ENCODE results near the gene DIAPH3.

Gene DIAPH3

DNA sequence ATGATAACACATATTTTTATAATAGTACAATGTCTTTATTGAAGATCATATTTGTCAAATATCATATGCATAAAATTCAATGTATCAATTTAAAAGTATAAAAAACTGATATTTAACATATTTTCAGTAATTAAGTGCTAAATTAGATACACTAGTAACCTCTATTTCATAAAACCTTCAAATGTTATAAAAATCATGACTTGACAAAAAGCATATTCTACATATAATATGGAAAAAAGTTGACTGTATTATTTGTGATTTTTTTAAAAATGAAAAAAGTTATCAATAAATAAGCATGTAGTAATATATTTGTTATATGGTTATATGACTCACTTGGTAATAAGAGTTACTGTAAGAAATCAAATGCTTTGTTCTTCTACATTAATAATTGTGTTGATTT is 356.9 kb downstream of the DIAPH3 start:
- no peaks in the 10 kb centered on the region for H3K27me3 ChIP-seq (ENCODE audit: control insufficient read depth, insufficient read depth, low read length)
- no peak overlapping the region for H3K27ac ChIP-seq (ENCODE audit: low read depth, low read length)
- H3K4me1 ChIP-seq (ENCODE audit: control insufficient read depth, insufficient read depth, low read length): no peaks in the 10 kb centered on the region
- no peak overlapping the region for H3K4me3 ChIP-seq (ENCODE audit: low read length)
- no peaks in the 10 kb centered on the region for H3K36me3 ChIP-seq (ENCODE audit: control insufficient read depth, insufficient read depth, low read length)
- no peak overlapping the region for H3K9ac ChIP-seq (ENCODE audit: low read length)

DNA sequence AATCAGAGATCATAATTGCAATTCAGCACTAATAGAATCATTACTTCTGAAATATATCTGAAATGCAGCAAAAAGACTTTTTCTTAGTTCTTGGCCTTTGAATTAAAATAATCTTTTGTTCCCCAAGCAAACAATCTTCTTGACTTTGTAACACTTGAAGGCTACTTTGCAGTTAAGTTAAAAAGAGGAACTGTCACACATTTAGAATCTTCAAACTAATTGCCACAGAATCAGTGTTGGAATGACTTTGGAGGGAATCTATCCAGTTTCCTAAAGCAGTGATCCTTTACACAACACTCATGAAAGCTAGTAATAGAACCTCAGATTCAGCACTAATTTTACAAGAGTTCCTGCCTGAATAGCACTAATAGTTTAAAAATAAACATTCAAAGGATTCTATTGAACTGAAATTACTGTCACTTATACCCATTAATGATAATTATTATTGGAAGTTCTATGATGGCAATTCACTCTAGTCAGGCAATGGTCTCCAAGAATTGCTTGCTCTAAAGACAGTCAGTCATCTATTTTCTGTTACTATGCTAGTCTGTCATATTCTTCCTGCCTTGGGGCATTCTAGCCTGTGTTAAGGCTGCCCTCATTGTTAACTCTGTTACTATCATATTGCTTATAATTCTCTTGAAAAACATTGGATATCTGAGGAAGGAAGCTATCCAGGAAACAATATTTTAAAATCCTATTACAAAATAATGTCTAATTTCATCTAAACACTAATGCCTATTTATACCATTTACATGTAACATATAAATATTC is 362.4 kb downstream of the DIAPH3 start:
- Histone ChIP-seq H3K4me1 (ENCODE audit: control insufficient read depth, insufficient read depth, low read length) (no peaks in the 10 kb centered on the region), H3K4me3 (ENCODE audit: low read length) (no peak overlapping the region), H3K27ac (ENCODE audit: low read depth, low read length) (no peak overlapping the region), H3K9ac (ENCODE audit: low read length) (no peak overlapping the region), H3K27me3 (ENCODE audit: control insufficient read depth, insufficient read depth, low read length) (no peaks in the 10 kb centered on the region), H3K36me3 (ENCODE audit: control insufficient read depth, insufficient read depth, low read length) (no peaks in the 10 kb centered on the region)

DNA sequence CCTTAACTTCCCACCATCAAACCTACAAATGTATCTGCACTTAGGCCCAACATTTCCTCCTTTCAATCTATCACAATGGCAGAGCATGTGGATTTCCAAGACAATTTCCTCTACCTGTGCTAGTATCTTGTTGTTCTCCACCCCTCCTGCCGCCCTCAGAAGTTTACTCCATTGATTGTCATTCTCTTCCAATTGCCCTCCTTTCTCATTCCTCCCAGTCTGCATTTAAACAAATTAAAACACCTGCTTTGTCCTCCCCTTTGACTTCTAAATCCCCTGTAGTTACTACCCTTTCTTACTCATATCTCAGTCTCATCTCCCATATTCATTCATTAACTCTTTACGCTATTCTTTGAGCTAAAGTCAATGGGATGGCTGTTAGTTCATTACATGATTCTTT is 370.6 kb downstream of the DIAPH3 start:
- H3K4me1 ChIP-seq (ENCODE audit: control insufficient read depth, insufficient read depth, low read length): no peaks in the 10 kb centered on the region
- H3K4me3 ChIP-seq (ENCODE audit: low read length): no peak overlapping the region
- no peaks in the 10 kb centered on the region for H3K27me3 ChIP-seq (ENCODE audit: control insufficient read depth, insufficient read depth, low read length)
- no peak overlapping the region for H3K9ac ChIP-seq (ENCODE audit: low read length)
- no peak overlapping the region for H3K27ac ChIP-seq (ENCODE audit: low read depth, low read length)
- no peaks in the 10 kb centered on the region for H3K36me3 ChIP-seq (ENCODE audit: control insufficient read depth, insufficient read depth, low read length)

DNA sequence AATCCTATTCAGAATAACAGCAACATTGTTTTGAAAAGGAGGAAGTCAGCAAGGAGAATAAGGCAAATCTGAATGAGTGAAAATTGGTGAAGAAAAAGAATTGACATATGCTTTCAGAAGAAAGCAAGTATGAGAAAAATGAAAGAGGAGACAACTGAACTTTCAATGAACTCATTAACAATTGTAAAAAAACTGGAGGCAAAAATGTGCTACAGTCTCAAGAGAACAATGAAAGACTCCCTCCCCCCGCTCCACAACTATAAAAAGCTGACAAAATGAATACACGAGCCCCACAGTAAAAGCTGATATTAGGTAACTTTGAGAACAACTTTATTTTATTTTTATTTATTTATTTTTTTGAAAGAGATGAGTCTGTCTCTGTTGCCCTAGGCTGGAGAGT is 373.1 kb downstream of the DIAPH3 start:
- H3K4me1 ChIP-seq (ENCODE audit: control insufficient read depth, insufficient read depth, low read length): no peaks in the 10 kb centered on the region
- H3K27ac ChIP-seq (ENCODE audit: low read depth, low read length): no peak overlapping the region
- H3K4me3 ChIP-seq (ENCODE audit: low read length): no peak overlapping the region
- H3K9ac ChIP-seq (ENCODE audit: low read length): no peak overlapping the region
- H3K36me3 ChIP-seq (ENCODE audit: control insufficient read depth, insufficient read depth, low read length): no peaks in the 10 kb centered on the region
- H3K27me3 ChIP-seq (ENCODE audit: control insufficient read depth, insufficient read depth, low read length): no peaks in the 10 kb centered on the region

DNA sequence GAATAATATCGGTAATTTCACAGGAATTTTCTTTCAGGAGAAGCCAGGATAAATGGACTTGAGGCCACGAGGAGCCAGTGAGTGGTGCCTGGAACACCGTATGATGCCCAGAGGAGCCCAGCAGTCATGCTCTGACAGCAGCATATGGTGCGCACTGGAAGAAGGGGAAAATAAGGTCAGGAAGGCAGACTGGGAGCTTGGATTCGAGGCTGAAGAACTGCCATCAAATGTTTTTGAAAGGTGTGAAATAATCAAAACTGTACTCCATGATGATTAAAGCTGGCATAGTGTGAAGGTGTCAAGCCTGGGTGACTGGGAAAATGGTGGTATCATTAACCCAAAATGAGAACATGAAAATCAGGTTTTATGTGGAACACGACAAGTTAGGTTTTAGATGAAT is 374.2 kb downstream of the DIAPH3 start:
- Histone ChIP-seq H3K4me3 (ENCODE audit: low read length) (no peak overlapping the region), H3K27me3 (ENCODE audit: control insufficient read depth, insufficient read depth, low read length) (no peaks in the 10 kb centered on the region), H3K36me3 (ENCODE audit: control insufficient read depth, insufficient read depth, low read length) (no peaks in the 10 kb centered on the region), H3K9ac (ENCODE audit: low read length) (no peak overlapping the region), H3K4me1 (ENCODE audit: control insufficient read depth, insufficient read depth, low read length) (no peaks in the 10 kb centered on the region), H3K27ac (ENCODE audit: low read depth, low read length) (no peak overlapping the region)

DNA sequence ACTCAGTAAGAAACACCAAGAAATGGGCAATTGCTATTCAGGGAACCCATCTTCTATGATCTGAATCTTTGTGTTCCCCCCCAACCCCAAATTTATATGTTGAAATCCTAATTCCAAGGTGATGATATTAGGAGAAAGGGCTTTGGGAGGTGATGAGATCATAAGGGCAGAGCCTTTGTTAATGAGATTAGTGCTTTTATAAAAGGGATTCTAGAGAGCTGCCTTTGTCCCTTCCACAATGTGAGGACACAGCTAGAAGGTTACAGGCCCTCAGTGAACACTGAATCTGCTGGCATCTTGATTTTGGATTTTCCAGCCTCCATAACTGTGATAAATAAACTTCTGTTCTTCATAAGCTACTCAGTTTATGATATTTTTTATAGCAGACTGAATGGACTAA is 376.0 kb downstream of the DIAPH3 start:
- no peak overlapping the region for H3K27ac ChIP-seq (ENCODE audit: low read depth, low read length)
- no peaks in the 10 kb centered on the region for H3K27me3 ChIP-seq (ENCODE audit: control insufficient read depth, insufficient read depth, low read length)
- no peak overlapping the region for H3K9ac ChIP-seq (ENCODE audit: low read length)

DNA sequence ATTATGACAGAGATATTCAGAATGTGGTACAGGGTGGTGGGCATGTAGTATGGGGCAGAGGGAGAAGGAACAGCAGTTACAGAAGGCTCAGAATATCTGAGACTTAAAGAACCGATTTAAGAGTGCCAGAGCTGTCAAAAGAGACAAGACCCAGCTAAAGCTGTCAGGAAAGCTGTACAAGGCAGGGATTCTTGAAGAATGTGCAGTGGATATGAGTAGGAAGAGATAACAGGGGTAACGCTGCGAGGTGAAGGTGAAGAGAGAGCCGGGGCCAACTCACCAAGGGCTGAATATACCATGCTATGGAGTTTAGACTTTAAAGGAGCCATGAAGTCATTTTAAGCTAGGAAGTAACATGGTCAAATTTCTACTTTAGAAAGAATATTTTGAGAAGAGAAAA is 381.0 kb downstream of the DIAPH3 start:
- H3K36me3 ChIP-seq (ENCODE audit: control insufficient read depth, insufficient read depth, low read length): no peaks in the 10 kb centered on the region
- H3K9ac ChIP-seq (ENCODE audit: low read length): no peak overlapping the region
- no peaks in the 10 kb centered on the region for H3K4me1 ChIP-seq (ENCODE audit: control insufficient read depth, insufficient read depth, low read length)
- H3K27ac ChIP-seq (ENCODE audit: low read depth, low read length): no peak overlapping the region
- no peak overlapping the region for H3K4me3 ChIP-seq (ENCODE audit: low read length)
- H3K27me3 ChIP-seq (ENCODE audit: control insufficient read depth, insufficient read depth, low read length): no peaks in the 10 kb centered on the region

More for the DNA sequence above, 376.0 kb downstream of the DIAPH3 start:
- Histone ChIP-seq H3K4me3 (ENCODE audit: low read length) (no peak overlapping the region), H3K4me1 (ENCODE audit: control insufficient read depth, insufficient read depth, low read length) (no peaks in the 10 kb centered on the region), H3K36me3 (ENCODE audit: control insufficient read depth, insufficient read depth, low read length) (no peaks in the 10 kb centered on the region)

DNA sequence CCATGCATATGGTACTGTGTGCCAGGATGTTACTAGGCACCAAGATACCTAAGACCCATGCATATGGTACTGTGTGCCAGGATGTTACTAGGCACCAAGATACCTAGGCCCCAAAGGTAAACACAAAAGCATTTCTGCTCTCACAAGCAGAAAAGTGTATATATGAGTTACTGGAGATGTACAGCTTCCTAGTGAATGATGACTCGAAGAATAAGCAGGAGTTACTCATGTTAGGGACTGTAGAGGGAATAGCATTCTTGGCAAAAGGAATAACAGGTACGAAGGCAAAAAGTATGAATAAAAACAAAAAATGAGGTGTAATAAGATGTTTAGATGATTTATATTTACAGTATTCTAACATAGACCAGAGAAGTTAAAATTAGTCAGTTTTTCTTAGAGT is 383.7 kb downstream of the DIAPH3 start:
- no peaks in the 10 kb centered on the region for H3K4me1 ChIP-seq (ENCODE audit: control insufficient read depth, insufficient read depth, low read length)
- no peak overlapping the region for H3K27ac ChIP-seq (ENCODE audit: low read depth, low read length)
- H3K4me3 ChIP-seq (ENCODE audit: low read length): no peak overlapping the region
- no peak overlapping the region for H3K9ac ChIP-seq (ENCODE audit: low read length)
- H3K36me3 ChIP-seq (ENCODE audit: control insufficient read depth, insufficient read depth, low read length): no peaks in the 10 kb centered on the region
- H3K27me3 ChIP-seq (ENCODE audit: control insufficient read depth, insufficient read depth, low read length): no peaks in the 10 kb centered on the region

DNA sequence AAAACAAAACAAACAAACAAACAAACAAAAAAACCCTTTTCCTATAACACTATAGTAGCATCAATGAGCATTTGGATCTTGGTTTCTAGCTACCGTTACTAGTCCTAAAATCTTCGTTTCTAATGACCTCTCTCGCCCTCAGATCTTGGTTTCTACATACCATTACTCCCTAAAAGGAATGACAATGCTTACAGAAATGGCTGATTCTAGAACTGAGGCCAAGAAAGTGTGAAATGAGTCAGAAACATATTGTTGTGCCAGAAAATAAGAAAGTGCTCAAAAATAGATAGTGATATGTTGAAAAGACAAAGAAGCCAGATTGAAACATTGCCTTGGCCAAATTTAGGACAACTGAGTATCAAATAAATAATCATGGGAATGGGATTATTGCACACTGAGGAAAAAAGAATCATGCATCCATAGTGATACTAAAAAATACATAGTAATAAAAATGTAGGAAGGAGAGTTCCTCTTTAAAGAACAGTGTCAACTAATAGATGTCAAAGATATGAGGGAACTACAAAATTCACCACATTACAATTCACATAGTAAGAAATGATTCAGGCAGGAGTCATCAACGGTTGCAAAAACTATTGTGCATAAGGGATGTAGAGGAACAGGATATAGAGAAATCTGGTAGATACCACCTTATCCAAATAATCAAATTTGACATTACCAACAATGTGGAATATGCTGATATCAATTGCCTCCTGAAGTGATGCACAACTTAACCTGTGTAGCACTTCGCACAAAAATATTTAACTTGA is 386.6 kb downstream of the DIAPH3 start:
- Histone ChIP-seq H3K9ac (ENCODE audit: low read length) (no peak overlapping the region), H3K4me1 (ENCODE audit: control insufficient read depth, insufficient read depth, low read length) (no peaks in the 10 kb centered on the region), H3K4me3 (ENCODE audit: low read length) (no peak overlapping the region), H3K36me3 (ENCODE audit: control insufficient read depth, insufficient read depth, low read length) (no peaks in the 10 kb centered on the region), H3K27me3 (ENCODE audit: control insufficient read depth, insufficient read depth, low read length) (no peaks in the 10 kb centered on the region), H3K27ac (ENCODE audit: low read depth, low read length) (no peak overlapping the region)

DNA sequence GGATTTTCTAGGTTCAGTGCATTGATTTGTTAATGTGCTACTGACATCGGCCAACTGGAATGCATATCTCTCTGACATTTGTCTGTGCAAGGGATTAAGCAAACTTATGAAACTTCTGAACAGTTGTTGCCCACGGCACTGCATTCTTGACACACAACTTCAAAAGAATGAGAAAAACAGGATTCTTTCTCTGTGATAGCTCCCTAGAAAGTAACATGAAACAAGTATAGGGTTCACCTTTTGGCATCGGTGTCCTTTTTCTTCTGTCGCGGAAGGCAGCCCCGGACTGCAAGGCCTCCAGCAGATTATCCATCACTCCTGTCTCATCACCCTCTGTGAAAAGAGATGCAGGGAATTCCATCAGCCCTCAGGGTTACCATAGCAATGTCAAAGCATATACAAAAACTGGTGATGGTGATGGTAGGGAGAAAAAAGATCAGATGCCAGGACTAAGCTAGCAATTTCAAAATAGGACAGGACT is 389.2 kb downstream of the DIAPH3 start:
- no peaks in the 10 kb centered on the region for H3K36me3 ChIP-seq (ENCODE audit: control insufficient read depth, insufficient read depth, low read length)

DNA sequence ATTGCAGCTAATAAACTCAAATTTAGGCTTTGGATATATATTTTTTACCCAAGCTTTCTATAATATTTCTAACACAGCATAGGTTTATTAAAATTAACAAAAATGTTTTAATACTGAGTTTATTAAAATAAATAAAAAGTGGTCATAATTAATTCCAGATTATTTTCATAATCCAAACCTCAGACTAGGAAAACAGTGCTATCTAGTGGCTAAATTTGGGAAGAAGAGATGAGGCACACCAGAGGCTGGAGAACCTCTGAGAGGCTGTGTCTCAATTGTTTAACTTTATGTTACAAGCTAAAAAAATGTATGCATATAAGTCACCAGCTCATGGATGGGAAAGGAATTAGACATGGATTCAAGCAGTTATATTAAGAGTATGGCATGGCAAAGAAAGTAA is 392.5 kb downstream of the DIAPH3 start:
- Histone ChIP-seq H3K27ac (ENCODE audit: low read depth, low read length) (no peak overlapping the region), H3K27me3 (ENCODE audit: control insufficient read depth, insufficient read depth, low read length) (no peaks in the 10 kb centered on the region), H3K36me3 (ENCODE audit: control insufficient read depth, insufficient read depth, low read length) (no peaks in the 10 kb centered on the region), H3K4me1 (ENCODE audit: control insufficient read depth, insufficient read depth, low read length) (no peaks in the 10 kb centered on the region), H3K9ac (ENCODE audit: low read length) (no peak overlapping the region), H3K4me3 (ENCODE audit: low read length) (no peak overlapping the region)

More for the DNA sequence above, 389.2 kb downstream of the DIAPH3 start:
- Histone ChIP-seq H3K4me3 (ENCODE audit: low read length) (no peak overlapping the region), H3K4me1 (ENCODE audit: control insufficient read depth, insufficient read depth, low read length) (no peaks in the 10 kb centered on the region), H3K27ac (ENCODE audit: low read depth, low read length) (no peak overlapping the region), H3K9ac (ENCODE audit: low read length) (no peak overlapping the region), H3K27me3 (ENCODE audit: control insufficient read depth, insufficient read depth, low read length) (no peaks in the 10 kb centered on the region)

DNA sequence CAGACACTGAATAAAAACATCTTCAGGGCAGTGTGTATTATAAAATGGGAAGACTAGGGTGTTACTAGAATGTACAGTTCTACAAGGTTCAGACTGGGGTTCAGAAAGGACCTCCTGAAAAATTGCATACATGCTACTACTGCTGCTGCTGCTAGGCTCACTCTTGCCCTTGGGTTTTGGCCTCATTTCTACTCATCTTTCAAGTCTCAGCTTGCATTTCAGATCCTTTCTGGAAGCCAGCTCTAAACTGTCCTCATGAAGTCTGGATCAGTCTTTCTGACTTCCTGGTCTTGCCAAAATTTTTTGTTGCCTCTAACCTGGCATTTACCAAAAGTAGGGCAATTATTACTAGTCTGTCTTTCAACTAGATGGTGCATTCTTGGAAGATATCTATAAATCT is 393.3 kb downstream of the DIAPH3 start:
- Histone ChIP-seq H3K4me1 (ENCODE audit: control insufficient read depth, insufficient read depth, low read length) (no peaks in the 10 kb centered on the region), H3K27me3 (ENCODE audit: control insufficient read depth, insufficient read depth, low read length) (no peaks in the 10 kb centered on the region), H3K36me3 (ENCODE audit: control insufficient read depth, insufficient read depth, low read length) (no peaks in the 10 kb centered on the region), H3K9ac (ENCODE audit: low read length) (no peak overlapping the region), H3K27ac (ENCODE audit: low read depth, low read length) (no peak overlapping the region), H3K4me3 (ENCODE audit: low read length) (no peak overlapping the region)

DNA sequence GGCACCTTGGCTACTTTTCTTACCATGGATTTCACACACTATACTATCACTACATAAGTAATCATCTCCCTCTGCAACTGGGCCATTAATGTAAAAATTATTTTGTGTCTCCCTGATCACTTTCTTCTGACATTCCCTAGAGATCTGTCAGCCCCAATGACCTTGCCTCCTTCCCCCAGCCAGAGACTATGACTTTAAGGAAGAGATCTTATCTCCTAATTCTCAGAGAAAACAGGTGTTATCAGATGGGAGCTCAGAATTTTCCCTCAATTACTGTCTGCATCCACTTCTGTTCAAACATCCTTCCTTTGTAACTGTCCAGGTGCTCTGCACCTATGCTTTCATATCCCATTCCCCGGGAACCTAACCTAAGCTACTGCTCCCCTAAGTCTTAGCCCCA is 397.5 kb downstream of the DIAPH3 start:
- Histone ChIP-seq H3K4me1 (ENCODE audit: control insufficient read depth, insufficient read depth, low read length) (no peaks in the 10 kb centered on the region), H3K9ac (ENCODE audit: low read length) (no peak overlapping the region), H3K36me3 (ENCODE audit: control insufficient read depth, insufficient read depth, low read length) (no peaks in the 10 kb centered on the region), H3K27me3 (ENCODE audit: control insufficient read depth, insufficient read depth, low read length) (no peaks in the 10 kb centered on the region), H3K27ac (ENCODE audit: low read depth, low read length) (no peak overlapping the region), H3K4me3 (ENCODE audit: low read length) (no peak overlapping the region)

Measured in rectal smooth muscle tissue (tissue), 1 donor.